HG03571 (cell line): ENCODE data around the gene FUNDC2.

Experiments
- ATAC-seq: cut with Tn5 transposase; IDR thresholded peaks from one replicate; pipeline ENCODE4 v1.9.1; 2021; ENCODE audit not compliant: unreplicated experiment

The FUNDC2 gene

GRCh38 chrX:155023907-155024833 lies 2.5 kb upstream of the FUNDC2 start:
- no peak for ATAC-seq

DNA sequence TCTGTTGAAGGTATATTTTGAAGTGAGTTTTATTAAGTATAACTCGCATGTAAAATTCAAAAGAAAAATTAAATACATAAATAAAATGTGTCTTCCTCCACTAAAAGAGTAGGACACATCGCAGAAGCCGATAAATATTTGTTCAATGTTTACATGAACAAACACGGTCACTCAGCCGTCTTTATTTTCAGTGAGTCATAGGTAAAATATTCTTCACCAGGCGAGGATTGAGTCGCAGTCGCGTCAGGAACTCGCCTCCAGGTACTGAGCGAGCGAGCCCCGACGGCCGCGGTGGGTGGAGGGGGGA lies 271 bp upstream of the FUNDC2 start:
- ATAC-seq: no peak

DNA sequence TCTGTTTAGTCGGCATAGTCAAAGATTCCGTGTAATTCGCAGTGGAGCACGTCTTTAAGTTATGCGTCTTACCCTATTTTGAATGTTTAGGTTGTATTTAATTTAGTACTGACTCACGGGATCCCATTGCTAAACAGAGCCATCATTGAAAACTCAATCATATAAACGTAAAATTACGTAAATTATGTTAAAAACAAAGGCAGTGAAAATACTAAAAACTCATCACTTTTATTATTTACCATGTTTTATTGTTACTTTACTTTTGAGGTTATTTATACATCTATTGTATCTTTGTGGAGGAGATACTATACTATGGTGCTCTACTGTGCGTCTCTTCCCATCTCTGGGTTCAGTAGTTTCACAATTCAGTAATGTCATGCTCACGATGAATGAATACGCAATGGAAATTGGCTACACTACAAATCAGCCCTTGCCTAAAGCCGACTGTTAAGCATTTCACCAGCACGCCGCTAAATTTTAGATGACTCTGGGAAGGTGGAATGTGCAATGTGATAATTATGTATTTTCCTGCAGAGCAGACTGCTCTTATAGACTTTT lies 944 bp downstream of the FUNDC2 start:
- no peak for ATAC-seq

GRCh38 chrX:155028129-155028528 lies 1.5 kb downstream of the FUNDC2 start:
- no peak for ATAC-seq

GRCh38 chrX:155028877-155029291 lies 2.2 kb downstream of the FUNDC2 start:
- ATAC-seq: no peak

DNA sequence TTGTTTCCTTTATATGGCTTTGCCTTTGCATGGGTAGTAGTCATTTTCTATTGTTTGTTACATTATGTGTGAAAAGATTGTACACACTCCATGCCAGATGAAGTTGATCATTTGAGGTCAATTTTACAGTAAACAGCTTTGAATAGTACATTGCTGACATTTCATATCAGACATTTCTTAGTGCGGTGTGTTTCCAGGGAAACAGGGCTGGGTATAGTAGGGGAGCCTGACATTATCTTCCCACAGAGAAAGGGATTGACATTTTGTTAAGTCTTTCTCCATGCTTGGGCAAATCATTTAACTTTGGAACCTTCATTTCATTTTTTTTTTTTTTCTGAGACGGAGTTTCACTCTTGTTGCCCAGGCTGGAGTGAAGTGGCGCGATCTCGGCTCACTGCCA lies 5.0 kb downstream of the FUNDC2 start:
- ATAC-seq: no peak

GRCh38 chrX:155035688-155036087 lies 9.0 kb downstream of the FUNDC2 start:
- no peak for ATAC-seq

- ATAC-seq: no peak
These were observed 19.6 kb downstream of the FUNDC2 start for GRCh38 chrX:155046129-155046810.

DNA sequence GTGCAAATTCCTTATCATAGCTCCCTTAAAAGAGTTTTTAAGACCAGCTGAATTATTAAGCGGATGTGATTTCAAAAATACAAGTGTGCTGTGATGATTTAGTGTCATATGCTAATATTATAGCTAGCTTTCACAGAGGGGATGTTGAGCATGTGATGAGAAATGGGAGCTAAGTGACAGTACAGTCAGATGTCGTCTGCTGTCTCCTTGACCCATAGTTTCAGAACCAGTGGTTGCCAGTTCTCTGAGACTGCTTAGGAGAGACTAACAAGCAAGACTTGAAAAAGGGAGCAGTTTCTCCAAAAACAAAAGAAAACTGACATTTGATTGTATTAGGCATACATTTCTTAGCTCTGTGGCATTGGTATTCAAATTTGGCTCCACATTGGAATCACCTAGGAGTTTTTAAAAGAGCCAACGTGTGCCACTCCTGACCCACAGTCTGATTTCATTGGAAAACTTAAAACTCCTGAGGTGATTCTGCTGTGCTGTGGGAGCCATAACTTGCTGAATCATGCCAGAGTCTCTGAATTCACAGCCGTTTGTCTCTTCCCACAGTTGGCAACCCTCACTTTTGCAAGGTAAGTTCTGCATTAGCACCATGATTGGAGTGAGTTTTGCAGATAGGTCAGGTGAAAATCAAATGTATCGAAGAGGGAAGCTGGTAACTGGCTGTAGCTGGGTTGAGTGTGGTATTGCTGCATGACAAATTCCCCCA lies 20.3 kb downstream of the FUNDC2 start:
- no peak for ATAC-seq

- no peak for ATAC-seq
These were observed 22.5 kb downstream of the FUNDC2 start for GRCh38 chrX:155048977-155049619.

GRCh38 chrX:155052738-155053498 lies 26.3 kb downstream of the FUNDC2 start:
- ATAC-seq: no peak

DNA sequence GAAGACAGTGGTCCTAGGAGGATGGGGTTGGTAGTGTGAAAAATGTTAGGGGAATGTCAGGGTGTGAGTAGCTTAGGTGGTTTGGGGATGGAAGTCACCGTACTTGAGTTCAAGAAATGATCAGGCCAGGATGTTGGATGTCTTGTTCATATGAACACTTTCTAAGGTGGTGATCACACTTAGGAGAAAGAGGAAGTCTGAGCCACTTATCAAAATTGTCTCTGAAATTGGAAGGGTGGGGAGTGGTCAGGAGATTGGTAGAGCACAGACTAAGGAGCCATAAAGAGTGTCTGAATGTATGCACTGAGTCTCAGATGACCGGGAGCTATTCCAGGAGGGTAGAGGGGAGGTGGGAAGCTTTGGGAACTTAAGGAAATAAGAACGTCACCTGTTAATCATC lies 27.0 kb downstream of the FUNDC2 start:
- no peak for ATAC-seq

DNA sequence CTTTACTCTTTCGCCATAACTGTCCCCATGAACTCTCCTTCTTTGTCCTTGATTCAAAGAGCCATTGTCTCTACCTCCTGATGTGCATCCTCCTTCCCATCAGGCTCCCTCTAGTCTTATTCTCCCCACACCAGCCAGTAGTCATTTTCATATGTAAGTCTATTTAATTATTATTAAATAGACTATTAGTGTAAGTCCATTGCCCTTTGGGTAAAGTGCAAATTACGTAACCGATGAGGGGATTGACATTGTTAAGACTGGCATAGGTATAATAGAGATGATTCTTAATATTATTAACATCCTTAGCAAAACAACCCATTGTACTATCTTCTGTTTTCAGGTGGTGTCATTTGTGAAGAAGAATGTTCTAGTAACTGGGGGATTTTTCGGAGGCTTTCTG lies 27.6 kb downstream of the FUNDC2 start:
- no peak for ATAC-seq

DNA sequence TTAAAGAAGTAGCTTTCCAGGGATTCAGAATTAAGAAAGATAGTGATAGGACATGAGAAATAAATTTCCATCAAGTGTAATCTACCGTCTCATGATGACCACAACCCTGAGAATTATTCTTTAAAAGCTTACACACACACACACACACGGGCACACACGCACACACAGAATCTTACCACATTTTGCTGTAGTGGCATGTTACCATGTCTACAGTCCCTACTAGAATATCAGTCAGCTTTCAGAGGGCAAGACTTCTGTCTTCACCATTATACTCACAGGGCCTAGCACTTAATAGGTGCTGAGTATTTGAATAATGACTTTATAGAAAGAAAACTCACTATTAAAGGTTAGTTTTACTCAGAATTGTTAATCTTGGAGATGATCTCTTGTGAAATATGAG lies 28.9 kb downstream of the FUNDC2 start:
- no peak for ATAC-seq

GRCh38 chrX:155056471-155056870 lies 29.8 kb downstream of the FUNDC2 start:
- no peak for ATAC-seq

DNA sequence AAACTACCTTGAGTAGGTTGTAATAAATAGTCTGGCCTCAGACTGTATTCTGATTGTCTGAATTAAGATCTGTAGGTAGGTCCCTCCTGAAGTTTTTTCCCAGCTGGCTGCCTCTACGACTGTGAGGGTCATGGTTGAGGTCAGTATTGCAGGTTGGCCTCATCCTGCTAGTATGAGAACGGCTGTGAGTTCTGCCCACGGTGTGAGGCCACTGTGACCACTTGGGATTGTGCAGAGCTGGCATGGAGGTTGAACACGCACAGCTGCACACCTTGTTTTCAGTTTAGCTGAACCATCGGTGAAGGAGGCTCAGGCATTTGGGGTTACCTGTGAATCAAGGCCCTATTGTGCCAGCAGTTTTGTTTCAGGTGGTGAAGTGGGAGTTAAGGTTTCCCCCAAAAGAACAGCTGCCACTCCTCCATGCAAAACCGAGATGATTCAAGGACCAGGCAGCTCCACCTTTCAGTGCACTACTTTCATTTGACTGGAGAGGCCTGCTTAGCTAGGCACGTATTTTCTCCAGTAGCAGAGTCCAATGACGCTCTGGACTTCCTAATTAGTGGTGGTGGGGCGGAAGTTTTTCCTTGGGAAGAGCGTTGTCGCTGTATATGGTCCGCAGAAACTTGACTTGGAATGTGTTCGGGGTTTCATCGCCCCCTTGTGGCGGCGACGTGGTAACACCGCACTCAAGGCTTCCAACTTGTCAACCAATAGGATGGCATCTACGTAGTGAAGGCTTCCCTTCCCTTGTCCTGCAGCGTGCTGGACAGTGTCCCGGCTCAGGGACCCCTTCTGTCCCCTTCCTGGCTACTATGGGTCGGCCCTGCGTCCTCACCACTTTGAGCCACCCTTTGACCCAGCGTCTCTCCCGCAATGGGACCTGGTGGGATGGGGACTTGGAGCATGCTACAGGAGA lies 30.5 kb downstream of the FUNDC2 start:
- ATAC-seq: peak; percentile 61

GRCh38 chrX:155061760-155062159 lies 35.1 kb downstream of the FUNDC2 start:
- no peak for ATAC-seq

DNA sequence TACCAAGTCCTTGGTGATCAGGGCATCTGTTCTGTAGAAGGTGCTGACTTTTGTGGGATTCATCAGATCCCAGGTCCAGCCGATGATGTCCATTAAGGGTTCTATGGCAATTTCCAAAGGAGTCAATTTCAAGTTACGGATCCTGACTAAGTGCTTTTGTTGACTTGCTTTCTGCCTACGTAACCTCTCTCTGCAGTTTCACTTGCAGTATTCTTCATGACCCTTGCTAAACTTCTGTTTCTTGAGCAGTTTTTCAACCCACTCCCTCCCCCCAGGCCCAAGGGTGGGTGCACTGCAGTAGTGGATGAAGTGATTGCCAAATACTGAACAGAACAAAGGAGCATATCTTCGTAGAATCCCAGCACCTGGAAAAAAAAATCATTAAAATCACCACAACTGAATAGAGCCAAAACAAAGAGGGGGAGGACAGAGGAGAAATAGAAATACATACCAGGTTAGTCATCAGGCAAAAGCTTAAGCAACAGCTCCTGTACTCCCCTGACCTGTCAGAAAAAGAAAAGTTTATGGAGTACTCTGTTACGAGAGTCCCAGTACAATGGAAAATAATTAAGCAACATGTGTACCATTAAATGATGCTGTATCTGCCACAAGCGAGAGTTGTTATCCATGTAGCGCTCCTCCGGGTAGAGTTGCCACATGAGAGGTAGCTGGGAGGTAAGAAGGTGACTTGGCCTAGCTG lies 38.5 kb downstream of the FUNDC2 start:
- ATAC-seq: no peak

- ATAC-seq: no peak
These were observed 41.5 kb downstream of the FUNDC2 start for GRCh38 chrX:155068165-155068564.
